ENCODE measurements around the gene AGPAT1. TPM values are rescaled to one million over a fixed set of nuclear protein-coding genes. Genes with fewer than 3 reads are reported as not detected.
A peak's percentile ranks its signal among the peaks of the same experiment; 100 is the strongest.

The AGPAT1 gene
- total and polyA plus RNA-seq, 2 of the 13 experiments (the other 11 are each of a cell fraction or from before 2014, with no cell fraction given), result 51.3 to 139 TPM

DNA sequence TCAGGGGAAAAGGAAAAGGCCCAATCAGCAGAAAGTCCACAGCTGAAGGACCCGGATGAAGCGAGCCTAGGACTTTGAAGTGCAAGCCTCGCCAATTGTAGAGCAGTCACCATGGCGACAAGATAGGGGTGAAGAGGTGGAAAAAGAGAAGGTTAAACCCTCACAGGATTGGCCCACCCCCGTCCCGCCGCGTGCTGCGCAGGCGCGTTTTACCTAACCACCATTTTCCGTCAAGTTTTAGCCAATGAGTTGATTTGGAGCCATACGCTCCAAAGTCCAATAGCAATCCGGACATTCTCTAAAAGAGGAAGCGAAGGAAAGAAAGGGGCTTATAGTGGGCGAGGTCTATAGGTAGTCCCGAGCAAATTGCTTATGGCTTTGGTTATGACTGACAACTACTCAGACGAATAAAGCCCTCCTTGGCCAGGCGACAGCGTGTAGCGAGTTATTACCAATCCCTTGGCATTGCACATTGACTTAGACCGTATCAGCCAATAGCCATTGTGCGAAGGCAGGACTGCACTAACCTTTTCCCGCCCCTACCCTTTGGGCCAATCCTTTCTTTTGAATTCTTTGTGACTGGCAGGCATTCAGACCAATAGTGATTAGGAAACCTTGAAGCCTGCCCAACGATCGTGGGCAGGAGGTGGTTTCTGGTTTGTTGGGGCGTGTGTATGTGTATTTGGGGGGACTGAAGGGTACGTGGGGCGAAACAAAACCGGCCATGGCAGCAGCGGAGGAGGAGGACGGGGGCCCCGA lies 2.1 kb upstream of the AGPAT1 start, which contains the start of gene RNF5 (continued):
- TF ChIP-seq, protein P1, sequence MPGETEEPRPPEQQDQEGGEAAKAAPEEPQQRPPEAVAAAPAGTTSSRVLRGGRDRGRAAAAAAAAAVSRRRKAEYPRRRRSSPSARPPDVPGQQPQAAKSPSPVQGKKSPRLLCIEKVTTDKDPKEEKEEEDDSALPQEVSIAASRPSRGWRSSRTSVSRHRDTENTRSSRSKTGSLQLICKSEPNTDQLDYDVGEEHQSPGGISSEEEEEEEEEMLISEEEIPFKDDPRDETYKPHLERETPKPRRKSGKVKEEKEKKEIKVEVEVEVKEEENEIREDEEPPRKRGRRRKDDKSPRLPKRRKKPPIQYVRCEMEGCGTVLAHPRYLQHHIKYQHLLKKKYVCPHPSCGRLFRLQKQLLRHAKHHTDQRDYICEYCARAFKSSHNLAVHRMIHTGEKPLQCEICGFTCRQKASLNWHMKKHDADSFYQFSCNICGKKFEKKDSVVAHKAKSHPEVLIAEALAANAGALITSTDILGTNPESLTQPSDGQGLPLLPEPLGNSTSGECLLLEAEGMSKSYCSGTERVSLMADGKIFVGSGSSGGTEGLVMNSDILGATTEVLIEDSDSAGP (CRISPR knock-in tag; IDR thresholded peaks at IDR 0.05; ENCODE audit: borderline replicate concordance), result peak; percentile 62
- TF ChIP-seq HNRNPUL1 (IDR thresholded peaks at IDR 0.05; ENCODE audit: low read depth, low read length), result no peak
- TF ChIP-seq GFI1 (CRISPR knock-in tag; IDR thresholded peaks at IDR 0.05; ENCODE audit: borderline replicate concordance), result no peak
- TF ChIP-seq ZZZ3 (CRISPR knock-in tag; IDR thresholded peaks at IDR 0.05; ENCODE audit: borderline replicate concordance), result no peak
- TF ChIP-seq ZSCAN31 (CRISPR knock-in tag; IDR thresholded peaks at IDR 0.05; ENCODE audit: low read depth), result peak; percentile 93
- peak; percentile 94 for TF ChIP-seq RFX3 (CRISPR knock-in tag; IDR thresholded peaks at IDR 0.05)
- peak; percentile 99 for TF ChIP-seq RFX1 (IDR thresholded peaks at IDR 0.05)
- TF ChIP-seq HOXA3 (CRISPR knock-in tag; IDR thresholded peaks at IDR 0.05), result peak; percentile 50
- TF ChIP-seq, protein P2, sequence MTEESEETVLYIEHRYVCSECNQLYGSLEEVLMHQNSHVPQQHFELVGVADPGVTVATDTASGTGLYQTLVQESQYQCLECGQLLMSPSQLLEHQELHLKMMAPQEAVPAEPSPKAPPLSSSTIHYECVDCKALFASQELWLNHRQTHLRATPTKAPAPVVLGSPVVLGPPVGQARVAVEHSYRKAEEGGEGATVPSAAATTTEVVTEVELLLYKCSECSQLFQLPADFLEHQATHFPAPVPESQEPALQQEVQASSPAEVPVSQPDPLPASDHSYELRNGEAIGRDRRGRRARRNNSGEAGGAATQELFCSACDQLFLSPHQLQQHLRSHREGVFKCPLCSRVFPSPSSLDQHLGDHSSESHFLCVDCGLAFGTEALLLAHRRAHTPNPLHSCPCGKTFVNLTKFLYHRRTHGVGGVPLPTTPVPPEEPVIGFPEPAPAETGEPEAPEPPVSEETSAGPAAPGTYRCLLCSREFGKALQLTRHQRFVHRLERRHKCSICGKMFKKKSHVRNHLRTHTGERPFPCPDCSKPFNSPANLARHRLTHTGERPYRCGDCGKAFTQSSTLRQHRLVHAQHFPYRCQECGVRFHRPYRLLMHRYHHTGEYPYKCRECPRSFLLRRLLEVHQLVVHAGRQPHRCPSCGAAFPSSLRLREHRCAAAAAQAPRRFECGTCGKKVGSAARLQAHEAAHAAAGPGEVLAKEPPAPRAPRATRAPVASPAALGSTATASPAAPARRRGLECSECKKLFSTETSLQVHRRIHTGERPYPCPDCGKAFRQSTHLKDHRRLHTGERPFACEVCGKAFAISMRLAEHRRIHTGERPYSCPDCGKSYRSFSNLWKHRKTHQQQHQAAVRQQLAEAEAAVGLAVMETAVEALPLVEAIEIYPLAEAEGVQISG (CRISPR knock-in tag; IDR thresholded peaks at IDR 0.05), result peak; percentile 40; the same call in 1 of the 2 replicates
- TF ChIP-seq ZNF644 (CRISPR knock-in tag; IDR thresholded peaks at IDR 0.05; ENCODE audit: low read depth), result peak; percentile 21; the same call in 1 of the 2 replicates
- TF ChIP-seq SP2 (CRISPR knock-in tag; IDR thresholded peaks at IDR 0.05), result peak; percentile 96
- TF ChIP-seq, protein P3, sequence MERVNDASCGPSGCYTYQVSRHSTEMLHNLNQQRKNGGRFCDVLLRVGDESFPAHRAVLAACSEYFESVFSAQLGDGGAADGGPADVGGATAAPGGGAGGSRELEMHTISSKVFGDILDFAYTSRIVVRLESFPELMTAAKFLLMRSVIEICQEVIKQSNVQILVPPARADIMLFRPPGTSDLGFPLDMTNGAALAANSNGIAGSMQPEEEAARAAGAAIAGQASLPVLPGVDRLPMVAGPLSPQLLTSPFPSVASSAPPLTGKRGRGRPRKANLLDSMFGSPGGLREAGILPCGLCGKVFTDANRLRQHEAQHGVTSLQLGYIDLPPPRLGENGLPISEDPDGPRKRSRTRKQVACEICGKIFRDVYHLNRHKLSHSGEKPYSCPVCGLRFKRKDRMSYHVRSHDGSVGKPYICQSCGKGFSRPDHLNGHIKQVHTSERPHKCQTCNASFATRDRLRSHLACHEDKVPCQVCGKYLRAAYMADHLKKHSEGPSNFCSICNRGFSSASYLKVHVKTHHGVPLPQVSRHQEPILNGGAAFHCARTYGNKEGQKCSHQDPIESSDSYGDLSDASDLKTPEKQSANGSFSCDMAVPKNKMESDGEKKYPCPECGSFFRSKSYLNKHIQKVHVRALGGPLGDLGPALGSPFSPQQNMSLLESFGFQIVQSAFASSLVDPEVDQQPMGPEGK (CRISPR knock-in tag; IDR thresholded peaks at IDR 0.05), result peak; percentile 24; the same call in 1 of the 2 replicates
- no peak for TF ChIP-seq ZNF34 (CRISPR knock-in tag; IDR thresholded peaks at IDR 0.05; ENCODE audit: borderline replicate concordance)
- TF ChIP-seq, protein P4, sequence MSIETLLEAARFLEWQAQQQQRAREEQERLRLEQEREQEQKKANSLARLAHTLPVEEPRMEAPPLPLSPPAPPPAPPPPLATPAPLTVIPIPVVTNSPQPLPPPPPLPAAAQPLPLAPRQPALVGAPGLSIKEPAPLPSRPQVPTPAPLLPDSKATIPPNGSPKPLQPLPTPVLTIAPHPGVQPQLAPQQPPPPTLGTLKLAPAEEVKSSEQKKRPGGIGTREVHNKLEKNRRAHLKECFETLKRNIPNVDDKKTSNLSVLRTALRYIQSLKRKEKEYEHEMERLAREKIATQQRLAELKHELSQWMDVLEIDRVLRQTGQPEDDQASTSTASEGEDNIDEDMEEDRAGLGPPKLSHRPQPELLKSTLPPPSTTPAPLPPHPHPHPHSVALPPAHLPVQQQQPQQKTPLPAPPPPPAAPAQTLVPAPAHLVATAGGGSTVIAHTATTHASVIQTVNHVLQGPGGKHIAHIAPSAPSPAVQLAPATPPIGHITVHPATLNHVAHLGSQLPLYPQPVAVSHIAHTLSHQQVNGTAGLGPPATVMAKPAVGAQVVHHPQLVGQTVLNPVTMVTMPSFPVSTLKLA (IDR thresholded peaks at IDR 0.05), result peak; percentile 57; the same call in 1 of the 2 replicates
- no peak; the same call in 1 of the 2 replicates for TF ChIP-seq NCOA2 (CRISPR knock-in tag; IDR thresholded peaks at IDR 0.05)
- peak; percentile 14; the same call in 1 of the 2 replicates for TF ChIP-seq ZNF614 (CRISPR knock-in tag; IDR thresholded peaks at IDR 0.05; ENCODE audit: borderline replicate concordance)
- TF ChIP-seq NR2F2 (IDR thresholded peaks at IDR 0.05; ENCODE audit: borderline replicate concordance, low read depth), result no peak
- TF ChIP-seq, protein P5, sequence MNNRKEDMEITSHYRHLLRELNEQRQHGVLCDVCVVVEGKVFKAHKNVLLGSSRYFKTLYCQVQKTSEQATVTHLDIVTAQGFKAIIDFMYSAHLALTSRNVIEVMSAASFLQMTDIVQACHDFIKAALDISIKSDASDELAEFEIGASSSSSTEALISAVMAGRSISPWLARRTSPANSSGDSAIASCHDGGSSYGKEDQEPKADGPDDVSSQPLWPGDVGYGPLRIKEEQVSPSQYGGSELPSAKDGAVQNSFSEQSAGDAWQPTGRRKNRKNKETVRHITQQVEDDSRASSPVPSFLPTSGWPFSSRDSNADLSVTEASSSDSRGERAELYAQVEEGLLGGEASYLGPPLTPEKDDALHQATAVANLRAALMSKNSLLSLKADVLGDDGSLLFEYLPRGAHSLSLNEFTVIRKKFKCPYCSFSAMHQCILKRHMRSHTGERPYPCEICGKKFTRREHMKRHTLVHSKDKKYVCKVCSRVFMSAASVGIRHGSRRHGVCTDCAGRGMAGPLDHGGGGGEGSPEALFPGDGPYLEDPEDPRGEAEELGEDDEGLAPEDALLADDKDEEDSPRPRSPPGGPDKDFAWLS (CRISPR knock-in tag; IDR thresholded peaks at IDR 0.05; ENCODE audit: borderline replicate concordance), result no peak
- TF ChIP-seq ZNF230 (CRISPR knock-in tag; IDR thresholded peaks at IDR 0.05), result no peak
- no peak for TF ChIP-seq ZNF354B (CRISPR knock-in tag; IDR thresholded peaks at IDR 0.05)
